IMR-90 (cell line): Measurements from ENCODE around the gene SLC26A8. TPM values are rescaled to one million over a fixed set of nuclear protein-coding genes. Genes with fewer than 3 reads are reported as not detected.

ENCODE experiments used
- ATAC-seq: fragments of 200-7000 bp; cut with Tn5 transposase; 2 replicates; pipeline ENCODE4 v1.9.1; 2020; ENCODE audit warnings: low read depth, mild to moderate bottlenecking, moderate library complexity
- BruUV-seq: library from RNA; stranded (reverse); fragments of 400-500 nt; replicated peaks from 2 replicates; lab custom pipeline; 2021; lab: Mats Ljungman, UMichigan
- CTCF ChIA-PET: fragments of 300-600 bp; formaldehyde crosslinking; extraction: SDS; loops from one replicate; lab custom pipeline; 2021; ENCODE audit warnings: antibody characterized with exemption; lab: Yijun Ruan, JAX
- POLR2A ChIA-PET: fragments of 300-600 bp; sonication (Branson Sonifier 250); formaldehyde crosslinking; loops from one replicate; lab custom pipeline; 2022; ENCODE audit warnings: antibody characterized with exemption; ENCODE audit not compliant: unreplicated experiment; lab: Charles Lee
- DNase-seq: peaks from one replicate; pipeline ENCODE4 v3.0.0; 2013
- H2AFZ ChIP-seq: replicated peaks from 2 replicates; pipeline ENCODE3; 2013; ENCODE audit warnings: low read length, mild to moderate bottlenecking; ENCODE audit not compliant: poor library complexity
- H2AK5ac ChIP-seq: 2 replicates; pipeline ENCODE4 v1.6.1; 2013; ENCODE audit warnings: low read depth, low read length, inconsistent platforms
- H2AK9ac ChIP-seq: replicated peaks from 2 replicates; pipeline ENCODE3; 2013; ENCODE audit warnings: mild to moderate bottlenecking, low read depth, low read length, moderate library complexity; ENCODE audit not compliant: poor library complexity
- H2BK120ac ChIP-seq: 2 replicates; pipeline ENCODE4 v1.6.1; 2013; ENCODE audit warnings: low read depth, low read length, inconsistent platforms
- H2BK15ac ChIP-seq: 3 replicates; pipeline ENCODE4 v1.6.1; 2013; ENCODE audit warnings: low read depth, low read length, inconsistent platforms
- H2BK20ac ChIP-seq: 2 replicates; pipeline ENCODE4 v1.6.1; 2013; ENCODE audit warnings: low read depth, mild to moderate bottlenecking, inconsistent platforms, low read length, moderate library complexity
- H2BK5ac ChIP-seq: 2 replicates; pipeline ENCODE4 v1.6.1; 2013; ENCODE audit warnings: mild to moderate bottlenecking, low read depth, low read length, inconsistent platforms; ENCODE audit not compliant: poor library complexity, severe bottlenecking
- H3K14ac ChIP-seq: replicated peaks from 2 replicates; pipeline ENCODE4 v1.6.1; 2013; ENCODE audit warnings: low read depth, low read length, inconsistent platforms
- H3K18ac ChIP-seq: 2 replicates; pipeline ENCODE4 v1.6.1; 2013; ENCODE audit warnings: low read depth, low read length, control low read depth
- H3K23ac ChIP-seq: 2 replicates; pipeline ENCODE4 v1.6.1; 2013; ENCODE audit warnings: low read depth, low read length, inconsistent platforms
- H3K27ac ChIP-seq: 2 replicates; pipeline ENCODE4 v1.5.1; 2013; ENCODE audit warnings: mild to moderate bottlenecking, control low read depth, low read length; ENCODE audit not compliant: insufficient read depth
- H3K27me3 ChIP-seq: 2 replicates; pipeline ENCODE4 v1.6.1; 2013; ENCODE audit warnings: low read length; ENCODE audit not compliant: control insufficient read depth, insufficient read depth
- H3K36me3 ChIP-seq: 2 replicates; pipeline ENCODE4 v1.6.1; 2013; ENCODE audit warnings: low read length, mixed read lengths; ENCODE audit not compliant: control insufficient read depth, insufficient read depth
- H3K4ac ChIP-seq: 2 replicates; pipeline ENCODE4 v1.6.1; 2013; ENCODE audit warnings: low read depth, low read length, inconsistent platforms
- H3K4me1 ChIP-seq: 2 replicates; pipeline ENCODE4 v1.6.1; 2013; ENCODE audit warnings: low read length, mixed read lengths; ENCODE audit not compliant: control insufficient read depth, insufficient read depth
- H3K4me2 ChIP-seq: 2 replicates; pipeline ENCODE4 v1.6.1; 2013; ENCODE audit warnings: low read depth, mild to moderate bottlenecking, control low read depth, low read length, moderate library complexity
- H3K4me3 ChIP-seq: 2 replicates; pipeline ENCODE4 v1.5.1; 2013; ENCODE audit warnings: low read depth, mild to moderate bottlenecking, control low read depth, low read length, moderate library complexity; ENCODE audit not compliant: insufficient read depth
- H3K56ac ChIP-seq: 2 replicates; pipeline ENCODE4 v1.6.1; 2013; ENCODE audit warnings: low read length, inconsistent platforms; ENCODE audit not compliant: insufficient read depth; ENCODE audit errors: extremely low read depth
- H3K79me1 ChIP-seq, 2 experiments: 2 replicates each; pipeline ENCODE4 v1.6.1; 2013; ENCODE audit warnings: low read length in 2 of 2, inconsistent platforms in 1 of 2, low read depth in 1 of 2
- H3K9ac ChIP-seq: 2 replicates; pipeline ENCODE4 v1.6.1; 2013; ENCODE audit warnings: low read depth, low read length, control low read depth
- H3K9me1 ChIP-seq: 2 replicates; pipeline ENCODE4 v1.6.1; 2013; ENCODE audit warnings: low read length, inconsistent platforms; ENCODE audit not compliant: insufficient read depth
- H3K9me3 ChIP-seq: 2 replicates; pipeline ENCODE4 v1.6.1; 2013; ENCODE audit warnings: low read length; ENCODE audit not compliant: control insufficient read depth, insufficient read depth
- H4K20me1 ChIP-seq: 2 replicates; pipeline ENCODE4 v1.6.1; 2013; ENCODE audit warnings: low read length, inconsistent platforms; ENCODE audit not compliant: insufficient read depth
- H4K5ac ChIP-seq: 2 replicates; pipeline ENCODE4 v1.6.1; 2013; ENCODE audit warnings: mild to moderate bottlenecking, low read depth, low read length, control low read depth
- H4K8ac ChIP-seq, 2 experiments: 2 replicates each; pipeline ENCODE4 v1.6.1; 2013; ENCODE audit warnings: low read depth in 2 of 2, low read length in 2 of 2, control low read depth in 1 of 2, inconsistent platforms in 1 of 2
- H4K91ac ChIP-seq: 2 replicates; pipeline ENCODE4 v1.6.1; 2013; ENCODE audit warnings: low read depth, low read length, inconsistent platforms; ENCODE audit not compliant: insufficient read depth
- SMC3 ChIP-seq: fragments of 150-350 bp; IDR thresholded peaks from 2 replicates; pipeline ENCODE4 v1.6.1; 2016; ENCODE audit warnings: low read depth, mild to moderate bottlenecking, antibody characterized with exemption, low read length, moderate library complexity
- dilution Hi-C: fragments of 300-500 bp; cut with HindIII; formaldehyde crosslinking; loops from one replicate; pipeline ENCODE4 v1.14.3; 2018; ENCODE audit warnings: low sequenced_read_pairs; ENCODE audit not compliant: unreplicated experiment
- in situ Hi-C: fragments of 300-500 bp; cut with MboI; formaldehyde crosslinking; loops from 3 replicates; pipeline ENCODE4 v1.14.3; 2019; ENCODE audit warnings: low sequenced_read_pairs, inconsistent platforms, mixed read lengths
- intact Hi-C: fragments of 100-400 bp; cut with micrococcal nuclease; formaldehyde crosslinking; loops from 2 replicates; pipeline ENCODE4 v1.10.0; 2022
- polyA plus RNA-seq, 3 experiments: library from polyadenylated mRNA; depleted of rRNA; stranded (reverse); fragments of >200 nt; gene quantifications; 2 replicates each; pipeline ENCODE4 v1.2.3, GENCODE V29; 2012; ENCODE audit warnings: low replicate concordance in 1 of 3
- total RNA-seq: library from RNA; depleted of rRNA; stranded (reverse); fragments of >200 nt; gene quantifications from 2 replicates; pipeline ENCODE4 v1.2.3, GENCODE V29; 2012

The SLC26A8 gene
- total and polyA plus RNA-seq, 2 of the 4 experiments (the other 2 are of a cell fraction) = 0.07 TPM; not detected in 1

GRCh38 chr6:36065916-36066315 lies 41.5 kb upstream of the SLC26A8 start:
- Histone ChIP-seq H3K56ac (no peak overlapping the region), H3K9me3 (no peaks in the 10 kb centered on the region), H3K4ac (no peak overlapping the region), H3K36me3 (no peaks in the 10 kb centered on the region; the same call in 1 of the 2 replicates), H3K14ac (no peak overlapping the region), H3K4me1 (peaks cover 9% of the 10 kb centered on the region), H3K79me1 (peaks cover 34 to 76% of the 10 kb centered on the region in 2 experiments), H2BK120ac (no peak overlapping the region), H3K23ac (no peak overlapping the region), H3K27ac (no peak overlapping the region), H3K9ac (no peak overlapping the region), H2BK20ac (no peak overlapping the region), H3K9me1 (peaks cover 6% of the 10 kb centered on the region), H4K8ac (no peak overlapping the region), H4K5ac (no peak overlapping the region), H3K4me2 (no peak overlapping the region), H4K20me1 (peaks cover 62% of the 10 kb centered on the region), H2AK9ac (no peak overlapping the region), H2AFZ (no peak overlapping the region), H2AK5ac (no peak overlapping the region), H3K27me3 (no peaks in the 10 kb centered on the region), H2BK5ac (no peak overlapping the region), H3K18ac (no peak overlapping the region), H4K91ac (no peak overlapping the region), H3K4me3 (no peak overlapping the region), H2BK15ac (no peak overlapping the region)
- no peak for TF ChIP-seq SMC3
- dilution Hi-C loops = no loop called here
- BruUV-seq = no TSS peak
- no peak for DNase-seq
- in situ Hi-C loops = no loop called here
- intact Hi-C loops = loop anchor here (5.0 kb wide), 1 partner anchor 39 kb away; the partner anchor contains the start of gene MAPK14
- ChIA-PET CTCF (no interaction called here), POLR2A (no interaction called here)
- ATAC-seq = no peak; the same call in 1 of the 2 replicates
